Cardiac muscle cell (in vitro differentiated cells and primary cell): ENCODE results near the gene ITGA1. TPM values are rescaled to one million over a fixed set of nuclear protein-coding genes. Genes with fewer than 3 reads are reported as not detected.

Experiments
- DNase-seq, 2 donors: peaks; one replicate each; pipeline versions ENCODE4 v3.0.0 to v3.0.0-alpha.2; 2010 to 2017; ENCODE audit warnings: low read depth in 1 of 2, low spot score in 1 of 2
- H3K27ac ChIP-seq: fragments of 200-600 bp; sonication (generic); 2 replicates; pipeline ENCODE4 v1.5.1; 2016
- H3K27me3 ChIP-seq: fragments of 200-600 bp; sonication (generic); 2 replicates; pipeline ENCODE4 v1.6.0; 2016; ENCODE audit warnings: control low read depth
- H3K36me3 ChIP-seq: fragments of 200-600 bp; sonication (generic); 2 replicates; pipeline ENCODE4 v1.5.1; 2016; ENCODE audit warnings: control low read depth
- H3K4me1 ChIP-seq: fragments of 200-600 bp; sonication (generic); 2 replicates; pipeline ENCODE4 v1.8.1; 2017; ENCODE audit warnings: low read depth, mild to moderate bottlenecking, mixed run types
- H3K4me3 ChIP-seq: fragments of 200-600 bp; sonication (generic); 2 replicates; pipeline ENCODE4 v1.5.1; 2016; ENCODE audit warnings: mild to moderate bottlenecking
- H3K9me3 ChIP-seq: fragments of 200-600 bp; sonication (generic); 2 replicates; pipeline ENCODE4 v1.5.1; 2017; ENCODE audit warnings: low read depth, mild to moderate bottlenecking, control low read depth
- polyA plus RNA-seq: library from polyadenylated mRNA; unstranded; fragments of >200 nt; fragmentation: Nextera tagmentation; extraction: Ambion mirVana; gene quantifications from 2 replicates; pipeline ENCODE4 v1.2.1, GENCODE V29; 2016
- total RNA-seq: library from RNA; depleted of rRNA; stranded (reverse); fragments of >200 nt; gene quantifications from 2 replicates; pipeline ENCODE4 v1.2.3, GENCODE V29; 2016
- TF ChIP-seq, protein P1 (sequence below): IDR thresholded peaks from 2 replicates; pipeline ENCODE4 v1.5.1; 2012; ENCODE audit warnings: low read depth, mild to moderate bottlenecking, low read length

Gene ITGA1
- total and polyA plus RNA-seq, 2 experiments from 2014 or later, result 2.9 to 7.3 TPM

- no peak overlapping the region for H3K27ac ChIP-seq
- H3K36me3 ChIP-seq, result no peaks in the 10 kb centered on the region
- no peak for DNase-seq
- no peak overlapping the region for H3K4me3 ChIP-seq
- H3K9me3 ChIP-seq, result no peaks in the 10 kb centered on the region
- TF ChIP-seq, protein P1, sequence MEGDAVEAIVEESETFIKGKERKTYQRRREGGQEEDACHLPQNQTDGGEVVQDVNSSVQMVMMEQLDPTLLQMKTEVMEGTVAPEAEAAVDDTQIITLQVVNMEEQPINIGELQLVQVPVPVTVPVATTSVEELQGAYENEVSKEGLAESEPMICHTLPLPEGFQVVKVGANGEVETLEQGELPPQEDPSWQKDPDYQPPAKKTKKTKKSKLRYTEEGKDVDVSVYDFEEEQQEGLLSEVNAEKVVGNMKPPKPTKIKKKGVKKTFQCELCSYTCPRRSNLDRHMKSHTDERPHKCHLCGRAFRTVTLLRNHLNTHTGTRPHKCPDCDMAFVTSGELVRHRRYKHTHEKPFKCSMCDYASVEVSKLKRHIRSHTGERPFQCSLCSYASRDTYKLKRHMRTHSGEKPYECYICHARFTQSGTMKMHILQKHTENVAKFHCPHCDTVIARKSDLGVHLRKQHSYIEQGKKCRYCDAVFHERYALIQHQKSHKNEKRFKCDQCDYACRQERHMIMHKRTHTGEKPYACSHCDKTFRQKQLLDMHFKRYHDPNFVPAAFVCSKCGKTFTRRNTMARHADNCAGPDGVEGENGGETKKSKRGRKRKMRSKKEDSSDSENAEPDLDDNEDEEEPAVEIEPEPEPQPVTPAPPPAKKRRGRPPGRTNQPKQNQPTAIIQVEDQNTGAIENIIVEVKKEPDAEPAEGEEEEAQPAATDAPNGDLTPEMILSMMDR, result no peak
- H3K27me3 ChIP-seq, result no peaks in the 10 kb centered on the region
- H3K4me1 ChIP-seq, result no peaks in the 10 kb centered on the region
Measured at GRCh38 chr5:52779213-52779612, 8.5 kb upstream of the ITGA1 start.

GRCh38 chr5:52783226-52783959, 4.3 kb upstream of the ITGA1 start:
- H3K27ac ChIP-seq, result no peak overlapping the region
- no peak overlapping the region for H3K4me3 ChIP-seq
- H3K36me3 ChIP-seq, result no peaks in the 10 kb centered on the region
- no peaks in the 10 kb centered on the region for H3K4me1 ChIP-seq
- TF ChIP-seq, protein P1, result no peak
- H3K9me3 ChIP-seq, result no peaks in the 10 kb centered on the region
- no peak for DNase-seq
- no peaks in the 10 kb centered on the region for H3K27me3 ChIP-seq

- DNase-seq, result no peak
Measured at GRCh38 chr5:52784737-52785136, 3.0 kb upstream of the ITGA1 start.

GRCh38 chr5:52786391-52786790, 1.3 kb upstream of the ITGA1 start:
- no peaks in the 10 kb centered on the region for H3K9me3 ChIP-seq
- TF ChIP-seq, protein P1, result no peak
- DNase-seq, result no peak

More at GRCh38 chr5:52784737-52785136, 3.0 kb upstream of the ITGA1 start:
- Histone ChIP-seq H3K9me3 (no peaks in the 10 kb centered on the region), H3K36me3 (no peaks in the 10 kb centered on the region), H3K27ac (no peak overlapping the region), H3K27me3 (no peaks in the 10 kb centered on the region), H3K4me3 (no peak overlapping the region), H3K4me1 (no peaks in the 10 kb centered on the region)
- TF ChIP-seq, protein P1, result no peak

GRCh38 chr5:52786949-52787599, 642 bp upstream of the ITGA1 start:
- Histone ChIP-seq H3K36me3 (no peaks in the 10 kb centered on the region), H3K4me3 (peak overlapping the region; percentile 43), H3K27ac (no peak overlapping the region), H3K27me3 (no peaks in the 10 kb centered on the region), H3K9me3 (no peaks in the 10 kb centered on the region), H3K4me1 (no peaks in the 10 kb centered on the region)
- TF ChIP-seq, protein P1, result peak; percentile 44
- peak in 1 of 2 donors; percentile 44 for DNase-seq

More at GRCh38 chr5:52786391-52786790, 1.3 kb upstream of the ITGA1 start:
- Histone ChIP-seq H3K27me3 (no peaks in the 10 kb centered on the region), H3K36me3 (no peaks in the 10 kb centered on the region), H3K27ac (no peak overlapping the region), H3K4me1 (no peaks in the 10 kb centered on the region), H3K4me3 (no peak overlapping the region)
